Large intestine (tissue), 3 donors: ENCODE data around the gene MEGF10. TPM values are rescaled to one million over a fixed set of nuclear protein-coding genes. Genes with fewer than 3 reads are reported as not detected.

Experiments used
- DNase-seq, 2 donors: peaks; one replicate each; pipeline versions ENCODE4 v3.0.0 to v3.0.0-alpha.2; 2013
- H3K27ac ChIP-seq: one replicate; pipeline ENCODE4 v1.5.1; 2013; ENCODE audit warnings: low read length
- H3K27me3 ChIP-seq: 2 replicates; pipeline ENCODE4 v1.6.1; 2013; ENCODE audit warnings: low read length; ENCODE audit not compliant: control insufficient read depth, insufficient read depth
- H3K36me3 ChIP-seq: 2 replicates; pipeline ENCODE4 v1.6.1; 2013; ENCODE audit warnings: low read length; ENCODE audit not compliant: control insufficient read depth, insufficient read depth
- H3K4me1 ChIP-seq: one replicate; pipeline ENCODE4 v1.6.1; 2013; ENCODE audit warnings: low read length; ENCODE audit not compliant: control insufficient read depth, insufficient read depth
- H3K4me3 ChIP-seq: one replicate; pipeline ENCODE4 v1.5.1; 2013; ENCODE audit warnings: low read length
- H3K9me3 ChIP-seq: one replicate; pipeline ENCODE4 v1.6.1; 2013; ENCODE audit warnings: mild to moderate bottlenecking, low read depth, low read length, moderate library complexity; ENCODE audit not compliant: control insufficient read depth
- WGBS: methylation state at CpG from one replicate; pipeline ENCODE4 v1.1.5; 2013; ENCODE audit warnings: low lambda C conversion rate; ENCODE audit not compliant: insufficient coverage; 5-methylcytosine and 5-hydroxymethylcytosine counted together
- polyA plus RNA-seq: library from polyadenylated mRNA; unstranded; fragments of 120-200 nt; gene quantifications from one replicate; pipeline ENCODE4 v1.2.1, GENCODE V29; 2013

Gene MEGF10
- polyA plus RNA-seq, 1 donor = 1.3 TPM

DNA sequence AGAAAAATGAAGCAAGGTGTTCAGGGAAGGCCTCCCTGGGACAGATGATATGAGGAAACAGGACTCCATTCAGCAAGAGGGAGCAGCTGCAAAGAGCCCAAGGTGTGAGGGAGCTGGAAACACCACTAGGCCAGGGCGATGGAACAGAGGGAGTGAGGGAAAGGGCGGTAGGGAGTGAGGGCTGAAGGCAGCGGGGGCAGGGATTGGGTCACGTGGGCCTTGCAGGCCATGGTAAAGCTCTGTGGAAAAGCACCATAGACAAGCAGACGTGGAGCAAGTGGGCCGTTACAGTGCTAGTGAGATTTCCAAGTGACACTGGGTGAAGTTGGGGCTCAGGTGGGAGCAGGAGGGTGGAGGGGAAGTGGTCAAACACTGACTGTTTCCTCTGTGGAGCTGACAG, 216.0 kb downstream of the MEGF10 start:
- no peak for DNase-seq
- H3K4me3 ChIP-seq = no peak overlapping the region
- no peak overlapping the region for H3K27ac ChIP-seq
- H3K36me3 ChIP-seq = no peaks in the 10 kb centered on the region
- no peaks in the 10 kb centered on the region for H3K27me3 ChIP-seq
- WGBS = 70% methylated on average over 2 of the region's 6 CpGs
- H3K4me1 ChIP-seq = no peaks in the 10 kb centered on the region
- H3K9me3 ChIP-seq = no peaks in the 10 kb centered on the region

DNA sequence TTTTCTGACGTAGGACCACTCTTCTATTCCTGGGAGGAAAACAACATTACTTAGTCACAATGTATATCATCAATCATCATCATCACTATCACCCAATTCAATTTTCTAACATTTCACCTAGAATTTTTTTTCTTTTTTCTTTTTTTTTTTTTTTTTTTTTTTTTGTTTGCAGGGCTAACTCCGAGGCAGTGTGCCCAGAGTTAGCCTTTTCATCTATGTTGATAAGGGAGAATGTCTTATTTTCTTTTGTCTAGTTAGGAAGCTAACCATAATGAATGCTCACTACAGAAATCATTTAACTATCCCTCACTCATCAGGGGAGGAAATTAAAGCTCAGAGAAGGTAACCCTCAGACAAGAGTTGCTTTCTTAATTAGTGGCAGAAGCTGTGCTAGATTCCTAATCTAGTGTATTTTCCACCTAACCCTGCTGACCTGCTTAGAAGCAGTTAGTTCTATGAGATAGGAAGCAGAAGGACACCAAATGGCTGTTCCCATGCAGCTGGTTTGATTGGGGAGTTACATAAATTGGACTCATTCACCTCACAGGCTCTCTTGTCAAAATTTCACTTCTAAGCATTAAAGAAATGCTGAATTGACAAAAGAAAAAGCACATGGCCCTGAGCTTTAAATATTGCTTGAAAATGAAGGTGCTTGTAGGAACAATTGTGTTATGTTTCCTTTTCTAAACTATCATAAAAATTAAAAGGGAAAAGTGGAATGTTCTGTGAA, 218.2 kb downstream of the MEGF10 start:
- 67% methylated on average over 1 of the region's 2 CpGs for WGBS
- no peak for DNase-seq
- H3K4me3 ChIP-seq = no peak overlapping the region
- H3K36me3 ChIP-seq = no peaks in the 10 kb centered on the region
- no peaks in the 10 kb centered on the region for H3K4me1 ChIP-seq
- no peaks in the 10 kb centered on the region for H3K9me3 ChIP-seq
- no peak overlapping the region for H3K27ac ChIP-seq
- H3K27me3 ChIP-seq = no peaks in the 10 kb centered on the region

Other genes starting within 250 kb of the MEGF10 start
- gene C5orf63, start 217.3 kb upstream of the MEGF10 start, polyA plus RNA-seq = 16.2 TPM
- gene PRRC1, start 226.8 kb downstream of the MEGF10 start, polyA plus RNA-seq = 75.5 TPM